ENCODE measurements around the gene PEAK3.

The PEAK3 gene

DNA sequence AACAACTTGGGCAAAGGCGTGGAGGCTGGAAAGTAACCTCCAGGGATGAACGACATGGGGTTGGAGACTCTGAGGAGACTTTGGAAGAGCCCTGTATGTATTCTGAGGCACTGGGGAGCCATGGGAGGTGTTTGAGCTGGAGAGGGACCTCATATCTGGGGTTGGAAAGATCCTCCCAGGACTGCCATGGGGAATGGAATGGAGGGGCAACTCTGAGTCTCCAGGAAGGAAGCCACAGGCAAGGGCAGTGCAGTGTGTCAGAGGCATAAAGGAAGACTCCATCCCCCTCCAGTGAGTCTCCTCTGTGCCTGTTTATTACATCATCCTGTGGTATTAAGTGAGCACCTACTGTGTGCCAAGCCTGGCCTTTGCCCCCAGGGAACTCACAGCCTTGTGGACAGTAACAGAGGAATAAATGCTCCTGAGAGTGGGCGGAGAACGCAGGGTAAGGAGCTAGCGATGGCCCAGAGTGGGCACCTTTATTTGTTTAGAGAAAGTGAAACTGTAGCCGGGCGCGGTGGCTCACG, 7.7 kb downstream of the PEAK3 start:
- no peak for DNase-seq (ENCODE audit: low read depth)
- H3K4me3 ChIP-seq (ENCODE audit: low read length) = no peak overlapping the region
- TF ChIP-seq, protein P1, sequence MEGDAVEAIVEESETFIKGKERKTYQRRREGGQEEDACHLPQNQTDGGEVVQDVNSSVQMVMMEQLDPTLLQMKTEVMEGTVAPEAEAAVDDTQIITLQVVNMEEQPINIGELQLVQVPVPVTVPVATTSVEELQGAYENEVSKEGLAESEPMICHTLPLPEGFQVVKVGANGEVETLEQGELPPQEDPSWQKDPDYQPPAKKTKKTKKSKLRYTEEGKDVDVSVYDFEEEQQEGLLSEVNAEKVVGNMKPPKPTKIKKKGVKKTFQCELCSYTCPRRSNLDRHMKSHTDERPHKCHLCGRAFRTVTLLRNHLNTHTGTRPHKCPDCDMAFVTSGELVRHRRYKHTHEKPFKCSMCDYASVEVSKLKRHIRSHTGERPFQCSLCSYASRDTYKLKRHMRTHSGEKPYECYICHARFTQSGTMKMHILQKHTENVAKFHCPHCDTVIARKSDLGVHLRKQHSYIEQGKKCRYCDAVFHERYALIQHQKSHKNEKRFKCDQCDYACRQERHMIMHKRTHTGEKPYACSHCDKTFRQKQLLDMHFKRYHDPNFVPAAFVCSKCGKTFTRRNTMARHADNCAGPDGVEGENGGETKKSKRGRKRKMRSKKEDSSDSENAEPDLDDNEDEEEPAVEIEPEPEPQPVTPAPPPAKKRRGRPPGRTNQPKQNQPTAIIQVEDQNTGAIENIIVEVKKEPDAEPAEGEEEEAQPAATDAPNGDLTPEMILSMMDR (conservative IDR thresholded peaks at IDR 0.05; ENCODE audit: low read depth, low read length) = no peak

GRCh38 chr19:2273356-2274184, 8.4 kb downstream of the PEAK3 start:
- TF ChIP-seq, protein P1 (conservative IDR thresholded peaks at IDR 0.05; ENCODE audit: low read depth, low read length) = peak; percentile 82
- peak overlapping the region; percentile 21 for H3K4me3 ChIP-seq (ENCODE audit: low read length)
- peak; percentile 22 for DNase-seq (ENCODE audit: low read depth)

GRCh38 chr19:2271234-2272103, 10.5 kb downstream of the PEAK3 start:
- DNase-seq (ENCODE audit: low read depth) = no peak
- TF ChIP-seq, protein P1 (conservative IDR thresholded peaks at IDR 0.05; ENCODE audit: low read depth, low read length) = no peak
- peak overlapping the region; percentile 95 for H3K4me3 ChIP-seq (ENCODE audit: low read length)

GRCh38 chr19:2270423-2271233, 11.3 kb downstream of the PEAK3 start:
- peak overlapping the region; percentile 95 for H3K4me3 ChIP-seq (ENCODE audit: low read length)

GRCh38 chr19:2270157-2270422, 11.9 kb downstream of the PEAK3 start:
- TF ChIP-seq, protein P1 (conservative IDR thresholded peaks at IDR 0.05; ENCODE audit: low read depth, low read length) = no peak
- no peak for DNase-seq (ENCODE audit: low read depth)
- peak overlapping the region; percentile 95 for H3K4me3 ChIP-seq (ENCODE audit: low read length)

More at GRCh38 chr19:2270423-2271233, 11.3 kb downstream of the PEAK3 start:
- TF ChIP-seq, protein P1 (conservative IDR thresholded peaks at IDR 0.05; ENCODE audit: low read depth, low read length) = no peak
- peak; percentile 26 for DNase-seq (ENCODE audit: low read depth)

GRCh38 chr19:2269244-2270156, 12.5 kb downstream of the PEAK3 start:
- TF ChIP-seq, protein P1 (conservative IDR thresholded peaks at IDR 0.05; ENCODE audit: low read depth, low read length) = no peak
- H3K4me3 ChIP-seq (ENCODE audit: low read length) = peak overlapping the region; percentile 95
- peak; percentile 72 for DNase-seq (ENCODE audit: low read depth)

Measured in retinal pigment epithelial cell (primary cell).